ENCODE measurements around the gene LHPP.

- TF ChIP-seq CTCF (IDR thresholded peaks at IDR 0.05; ENCODE audit: low read length) (no peak), EZH2 (IDR thresholded peaks at IDR 0.05; ENCODE audit: borderline replicate concordance, low read length) (no peak)
These were observed 176.1 kb downstream of the LHPP start for GRCh38 chr10:124637746-124638145.
